HG03378 (cell line): ENCODE measurements around the gene KDM4C.
"Not testable (repeated sequence)": the region's sequence is repeated elsewhere in the genome, so short reads cannot be mapped to it uniquely, and the experiment has no call there.

ENCODE experiments used
- ATAC-seq: cut with Tn5 transposase; IDR thresholded peaks from one replicate; pipeline ENCODE4 v1.9.1; 2021; ENCODE audit warnings: mild to moderate bottlenecking, moderate library complexity; ENCODE audit not compliant: unreplicated experiment

KDM4C gene

GRCh38 chr9:7009065-7009464 is 251.3 kb downstream of the KDM4C start:
- ATAC-seq, result no peak

- no peak for ATAC-seq
Observed at GRCh38 chr9:7011395-7012067, 253.8 kb downstream of the KDM4C start.

DNA sequence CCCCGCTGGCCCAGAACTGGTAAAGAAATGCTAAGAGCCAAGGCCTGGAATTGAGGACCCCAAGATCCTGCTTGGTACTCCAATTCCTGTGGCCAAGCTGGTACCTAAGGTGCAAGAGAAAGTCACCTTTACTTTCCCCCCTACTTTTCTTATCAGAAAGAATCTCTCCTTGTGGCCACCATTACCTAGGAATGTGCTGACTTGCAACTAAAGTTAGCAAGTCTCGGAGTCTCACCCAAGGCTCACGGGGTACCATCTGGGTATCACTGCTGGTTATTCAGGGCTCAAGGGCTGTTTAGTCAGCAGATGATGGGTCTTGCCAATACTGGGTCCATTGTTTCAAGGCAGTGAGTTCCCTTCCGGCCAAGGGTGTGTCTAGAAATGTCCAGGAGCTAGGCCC is 270.2 kb downstream of the KDM4C start:
- ATAC-seq, result no peak

DNA sequence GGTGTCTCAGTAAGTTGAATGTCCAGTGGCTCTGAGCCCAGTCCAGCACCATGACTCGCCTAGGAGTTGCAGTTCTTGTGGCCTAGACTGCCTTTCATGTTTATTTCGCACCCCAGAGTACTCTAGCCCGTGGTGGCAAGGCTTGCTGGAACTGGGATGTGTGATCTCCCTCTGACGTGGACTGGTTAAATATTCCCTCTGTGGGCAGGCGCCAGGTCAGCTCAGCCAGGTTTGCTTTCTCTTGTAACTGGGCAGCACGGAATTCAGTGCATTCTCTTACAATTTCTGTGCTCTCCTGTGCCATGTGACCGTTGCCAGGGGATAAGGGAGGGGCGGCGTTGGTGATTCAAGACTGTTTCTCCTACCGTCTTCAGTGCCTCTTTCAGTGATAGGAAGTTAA is 270.8 kb downstream of the KDM4C start:
- no peak for ATAC-seq

- ATAC-seq, result not testable (repeated sequence)
Observed at GRCh38 chr9:7030943-7031342, 273.2 kb downstream of the KDM4C start.

DNA sequence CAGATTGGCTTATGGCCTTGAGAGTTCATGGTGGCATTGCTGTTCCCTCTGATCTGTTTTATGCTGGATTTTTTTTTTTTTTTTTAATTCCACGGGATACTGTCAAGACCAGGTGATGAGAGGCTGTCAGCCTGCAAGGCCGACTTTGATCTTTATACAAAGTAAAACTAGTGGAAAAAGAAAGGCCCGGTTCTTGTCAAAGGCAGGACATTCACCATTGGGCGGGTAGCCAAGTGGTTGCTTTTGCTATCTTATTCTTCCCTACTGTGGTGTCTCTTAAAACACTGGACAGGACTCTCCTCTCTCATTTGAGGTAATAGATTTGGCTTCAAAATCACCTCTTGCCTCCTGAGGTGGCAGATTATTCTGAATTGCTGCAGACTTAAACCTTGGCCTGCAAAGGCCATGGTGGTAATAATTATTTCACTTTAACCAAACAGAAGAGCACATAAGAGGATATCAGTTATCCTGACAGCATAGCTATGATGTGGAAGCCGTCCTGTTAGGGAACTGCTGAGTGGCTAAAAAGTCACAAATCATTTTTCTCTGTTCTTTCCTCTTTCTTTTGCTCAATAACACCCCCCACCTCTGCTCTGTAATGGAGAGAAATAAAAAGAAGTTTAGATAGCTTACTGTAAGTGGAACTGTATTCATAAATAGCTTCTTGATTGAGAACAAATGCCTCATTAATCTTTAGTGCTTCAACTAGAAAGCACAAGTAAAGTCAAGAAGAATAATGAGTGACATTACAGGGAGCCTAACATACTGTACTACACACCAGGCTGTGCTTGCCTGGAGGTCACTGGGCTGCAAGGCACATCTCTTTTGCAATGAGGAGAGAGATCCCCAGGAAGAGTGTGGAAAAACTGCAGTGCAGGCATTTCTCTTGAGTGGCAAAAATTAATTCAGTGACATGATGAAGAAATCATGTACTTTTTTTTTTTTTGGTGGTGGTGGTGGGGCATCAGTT is 275.6 kb downstream of the KDM4C start:
- ATAC-seq, result no peak

GRCh38 chr9:7037176-7037575 is 279.4 kb downstream of the KDM4C start:
- no peak for ATAC-seq

GRCh38 chr9:7042124-7042523 is 284.4 kb downstream of the KDM4C start:
- no peak for ATAC-seq

- no peak for ATAC-seq
Observed at GRCh38 chr9:7045361-7045760, 287.6 kb downstream of the KDM4C start.

DNA sequence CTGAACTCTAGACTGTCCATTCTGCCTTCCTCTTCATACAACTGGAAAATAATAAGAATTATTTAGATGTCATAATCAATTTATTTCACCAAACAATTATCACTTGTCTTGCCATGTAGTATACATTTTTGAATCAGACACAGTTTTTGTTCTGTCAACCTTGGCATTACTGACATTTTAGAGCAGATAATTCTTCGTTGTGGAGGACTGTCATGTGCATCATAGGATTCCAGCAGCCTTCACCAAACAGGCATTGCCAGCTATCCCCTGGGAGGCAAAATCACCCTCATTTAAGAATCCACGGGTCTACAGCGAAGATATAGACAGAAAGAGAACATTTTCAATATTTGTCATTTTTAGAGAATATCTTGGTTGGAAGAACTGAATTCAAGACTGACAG is 293.9 kb downstream of the KDM4C start:
- ATAC-seq, result no peak

GRCh38 chr9:7053903-7054302 is 296.1 kb downstream of the KDM4C start:
- ATAC-seq, result no peak

DNA sequence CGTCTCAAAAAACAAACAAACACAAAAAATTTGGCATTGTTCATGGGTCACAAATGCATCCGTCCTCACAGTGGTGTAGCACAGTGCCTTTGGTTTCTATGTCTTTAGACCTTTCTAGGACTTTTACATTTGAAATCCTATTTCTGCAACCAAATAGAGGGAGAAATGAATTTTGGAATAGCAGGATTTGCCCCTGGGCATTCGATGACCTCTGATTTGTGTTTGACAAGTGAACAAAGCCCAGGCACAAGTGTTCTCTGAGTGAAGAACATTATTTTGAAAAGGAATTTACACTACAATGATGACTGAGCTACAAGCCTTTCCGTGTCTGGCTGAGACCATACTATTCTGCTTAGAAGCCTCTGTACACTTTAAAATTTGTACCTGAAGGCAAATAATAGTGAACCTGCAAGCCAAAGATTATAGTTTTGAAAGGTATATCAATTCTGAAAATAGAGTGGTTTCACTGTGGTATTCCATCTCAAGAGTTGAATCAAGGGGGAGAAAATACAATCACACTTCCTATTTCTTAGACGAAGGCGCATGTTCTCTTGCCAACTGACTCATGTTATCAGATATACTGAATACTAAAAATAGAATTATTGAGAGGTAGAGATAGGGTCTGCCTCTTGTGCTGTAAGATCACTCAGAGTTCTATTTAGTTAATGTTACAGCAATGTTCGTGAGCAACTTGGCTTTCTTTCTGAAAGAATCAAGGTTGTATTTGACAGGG is 297.6 kb downstream of the KDM4C start:
- no peak for ATAC-seq

DNA sequence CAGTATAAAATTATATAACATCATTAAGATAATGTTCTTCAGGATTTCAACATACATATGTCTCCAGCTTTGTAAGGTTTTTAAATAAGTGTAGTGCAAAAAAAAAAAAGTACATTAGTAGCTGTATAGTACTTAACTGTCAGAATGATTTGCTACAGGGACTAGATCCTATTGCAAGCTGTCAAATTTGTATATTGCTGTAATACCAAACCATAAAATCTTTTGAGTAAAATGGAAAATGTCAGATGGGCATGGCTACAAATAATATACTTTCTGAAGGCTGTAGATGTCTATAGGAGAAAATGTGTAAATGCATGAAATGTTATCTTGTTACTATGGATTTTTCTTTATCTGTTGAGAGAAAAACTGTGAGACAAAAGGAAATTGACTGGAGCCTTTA is 298.5 kb downstream of the KDM4C start:
- ATAC-seq, result no peak

DNA sequence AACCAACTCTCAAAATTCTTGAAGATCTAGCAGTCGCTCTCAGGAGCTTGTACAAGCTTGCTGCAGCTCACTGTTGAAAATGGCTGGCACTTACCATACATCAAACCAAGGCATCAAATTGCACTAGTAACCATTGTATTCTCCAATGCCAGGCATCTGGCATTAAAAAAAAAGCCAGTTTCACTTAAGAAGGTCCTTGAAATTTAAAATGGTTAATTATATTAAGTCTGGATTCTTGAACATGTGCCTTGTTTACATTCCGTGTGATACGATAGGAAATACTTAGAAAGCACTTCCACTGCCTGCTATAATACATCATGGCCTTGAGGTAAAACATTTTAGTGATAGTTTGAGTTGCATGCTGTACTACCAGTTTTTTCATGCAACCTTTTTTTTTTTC is 300.7 kb downstream of the KDM4C start:
- no peak for ATAC-seq

DNA sequence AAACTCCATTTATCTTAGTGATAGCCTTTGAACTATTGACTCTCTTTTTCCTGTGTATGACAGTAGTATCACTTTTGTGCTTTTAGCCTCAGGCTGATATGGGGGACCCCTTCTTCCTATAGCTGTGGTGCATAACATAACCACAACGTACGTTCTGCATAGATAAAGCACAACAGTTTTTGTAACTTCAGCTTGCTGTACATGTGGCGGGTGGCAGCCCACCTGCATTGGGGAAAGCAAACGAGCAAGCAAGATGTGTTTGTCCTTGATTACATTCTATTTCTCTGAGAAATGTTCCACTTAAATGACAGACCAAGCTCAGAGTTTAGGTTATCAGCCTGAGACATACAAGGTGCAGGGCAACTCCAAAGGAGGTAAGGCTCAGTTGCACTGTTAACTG is 309.4 kb downstream of the KDM4C start:
- ATAC-seq, result no peak

DNA sequence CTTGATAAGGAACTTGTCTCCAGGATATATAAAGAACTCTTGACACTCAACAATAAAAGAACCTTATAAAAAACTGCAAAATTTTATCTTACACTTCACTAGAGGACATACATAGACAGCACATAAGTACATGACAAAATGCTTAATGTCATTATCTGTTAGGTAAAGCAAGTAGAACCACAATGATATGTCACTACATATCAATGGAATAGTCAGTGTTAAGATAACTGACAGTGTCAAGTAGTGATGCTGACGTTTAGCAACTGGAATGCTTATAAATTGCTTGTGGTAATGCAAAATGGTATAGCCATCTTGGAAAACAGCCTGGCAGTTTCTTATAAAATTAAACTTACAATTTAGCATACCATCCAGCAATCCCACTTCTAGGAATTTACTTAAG is 314.1 kb downstream of the KDM4C start:
- no peak for ATAC-seq

GRCh38 chr9:7073706-7074105 is 315.9 kb downstream of the KDM4C start:
- ATAC-seq, result no peak

GRCh38 chr9:7075154-7075553 is 317.4 kb downstream of the KDM4C start:
- no peak for ATAC-seq

- ATAC-seq, result no peak
Observed at GRCh38 chr9:7079051-7079450, 321.3 kb downstream of the KDM4C start.

DNA sequence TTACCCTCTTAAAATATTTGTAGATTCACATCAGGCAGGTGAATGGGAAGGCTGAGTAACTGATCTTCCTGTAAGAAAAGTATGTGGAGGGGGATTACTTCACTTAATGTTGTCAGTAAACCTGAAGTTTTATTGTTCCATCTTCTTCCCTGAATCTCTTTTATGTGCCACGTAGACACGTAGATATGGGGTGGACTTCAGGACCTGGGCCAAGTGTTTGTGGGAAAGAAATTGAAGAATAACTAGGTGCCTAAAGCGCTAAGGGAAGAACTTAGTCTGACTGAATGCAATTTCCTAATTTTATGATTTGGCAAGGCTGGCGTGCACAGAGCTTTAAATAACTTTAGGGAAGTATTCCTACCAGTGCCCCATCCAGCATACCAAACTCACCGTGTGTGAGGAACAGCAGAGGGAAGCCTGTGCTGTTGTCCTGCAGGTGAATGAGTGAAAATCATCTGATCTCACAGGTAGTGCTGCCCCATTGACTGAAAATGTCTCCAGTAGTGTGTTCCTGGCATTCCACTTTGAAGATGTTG is 323.4 kb downstream of the KDM4C start:
- ATAC-seq, result no peak

- ATAC-seq, result no peak
Observed at GRCh38 chr9:7083192-7083591, 325.4 kb downstream of the KDM4C start.
